GM12872 (cell line): Measurements from ENCODE around the gene IL21R.

Experiments used
- CTCF ChIP-seq: IDR thresholded peaks from 3 replicates; pipeline ENCODE4 v1.5.1; 2011; ENCODE audit warnings: low read depth, mild to moderate bottlenecking, low read length, moderate library complexity; ENCODE audit not compliant: insufficient read depth

The IL21R gene

GRCh38 chr16:27426423-27427408, 24.7 kb downstream of the IL21R start:
- TF ChIP-seq CTCF, result peak; percentile 50

GRCh38 chr16:27427538-27427937, 25.6 kb downstream of the IL21R start:
- TF ChIP-seq CTCF, result no peak

GRCh38 chr16:27428026-27428785, 26.2 kb downstream of the IL21R start:
- TF ChIP-seq CTCF, result peak; percentile 71

GRCh38 chr16:27429330-27429871, 27.4 kb downstream of the IL21R start:
- TF ChIP-seq CTCF, result no peak

- no peak for TF ChIP-seq CTCF
Observed at GRCh38 chr16:27429981-27430441, 28.0 kb downstream of the IL21R start.

GRCh38 chr16:27430512-27430911, 28.5 kb downstream of the IL21R start:
- no peak for TF ChIP-seq CTCF

- no peak for TF ChIP-seq CTCF
Observed at GRCh38 chr16:27430923-27431484, 29.0 kb downstream of the IL21R start.
